Left lung (tissue), 14 donors: ENCODE measurements around the gene HABP4. TPM values are rescaled to one million over a fixed set of nuclear protein-coding genes. Genes with fewer than 3 reads are reported as not detected.

Experiments
- ATAC-seq: fragments of 200-7000 bp; cut with Tn5 transposase; one replicate; pipeline ENCODE4 v1.9.1; 2020; ENCODE audit warnings: moderate library complexity
- DNase-seq, 4 donors: peaks; one replicate each; pipeline ENCODE4 v3.0.0-alpha.2; 2013 to 2020
- H3K27ac ChIP-seq, 2 donors: fragments of 200-600 bp; sonication (generic) in 1 of 2; one replicate each; pipeline versions ENCODE4 v1.5.0 to v1.8.0; 2020 to 2021
- H3K27me3 ChIP-seq, 2 donors: fragments of 200-600 bp; sonication (generic) in 1 of 2; one replicate each; pipeline versions ENCODE4 v1.5.0 to v1.8.0; 2020 to 2021
- H3K36me3 ChIP-seq, 2 donors: fragments of 200-600 bp; sonication (generic) in 1 of 2; one replicate each; pipeline versions ENCODE4 v1.5.0 to v1.8.0; 2020 to 2021
- H3K4me1 ChIP-seq, 2 donors: fragments of 200-600 bp; one replicate each; pipeline ENCODE4 v1.8.0; 2021
- H3K4me3 ChIP-seq, 2 donors: fragments of 200-600 bp; sonication (generic) in 1 of 2; one replicate each; pipeline versions ENCODE4 v1.5.0 to v1.8.0; 2020 to 2021; ENCODE audit warnings: mild to moderate bottlenecking in 1 of 2
- H3K9me3 ChIP-seq, 2 donors: fragments of 200-600 bp; sonication (generic) in 1 of 2; one replicate each; pipeline versions ENCODE4 v1.5.0 to v1.8.0; 2020 to 2021
- CTCF ChIP-seq, 2 donors: fragments of 200-600 bp; sonication (generic) in 1 of 2; IDR thresholded peaks; one replicate each; pipeline versions ENCODE4 v1.5.0 to v1.8.0; 2021; ENCODE audit warnings: antibody characterized with exemption in 2 of 2
- intact Hi-C, 2 donors: fragments of 100-400 bp; cut with DNase I; formaldehyde crosslinking; loops; one replicate each; pipeline versions ENCODE4 v1.11.2 to v1.14.2; 2022
- long read RNA-seq, 12 donors: library from polyadenylated mRNA in 2 of 12; unstranded in 2 of 12; transcript quantifications; one replicate each; pipeline ENCODE4 v2.0.0 and lab custom pipeline, GENCODE V29; 2019 to 2026
- polyA plus RNA-seq, 6 donors: library from polyadenylated mRNA; unstranded; fragments of 120-200 nt; gene quantifications; one replicate each; pipeline ENCODE4 v1.2.1, GENCODE V29; 2013; ENCODE audit not compliant: insufficient read length in 6 of 6
- total RNA-seq, 2 donors: library from RNA; stranded (reverse); fragmentation: NEBNext Ultra II Directional; extraction: Animal tissue kit (Norgen Biotek cat#: 25700); gene quantifications; one replicate each; pipeline ENCODE4 v1.2.1, GENCODE V29; 2021
- donor health status: DM: no; HTN: yes; CAD: no.
- donor health status: DM: no; HTN: no; CAD: no.

The HABP4 gene, protein sequence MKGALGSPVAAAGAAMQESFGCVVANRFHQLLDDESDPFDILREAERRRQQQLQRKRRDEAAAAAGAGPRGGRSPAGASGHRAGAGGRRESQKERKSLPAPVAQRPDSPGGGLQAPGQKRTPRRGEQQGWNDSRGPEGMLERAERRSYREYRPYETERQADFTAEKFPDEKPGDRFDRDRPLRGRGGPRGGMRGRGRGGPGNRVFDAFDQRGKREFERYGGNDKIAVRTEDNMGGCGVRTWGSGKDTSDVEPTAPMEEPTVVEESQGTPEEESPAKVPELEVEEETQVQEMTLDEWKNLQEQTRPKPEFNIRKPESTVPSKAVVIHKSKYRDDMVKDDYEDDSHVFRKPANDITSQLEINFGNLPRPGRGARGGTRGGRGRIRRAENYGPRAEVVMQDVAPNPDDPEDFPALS
- total RNA-seq (10 to 100 TPM in 1 of 2 donors, 1 to 10 TPM in 1; 8.0 to 17.1 TPM), polyA plus RNA-seq (10 to 100 TPM in 3 of 6 donors, 1 to 10 TPM in 3; 8.9 to 12.4 (median 9.9) TPM)
- long read RNA-seq, donor 1, transcript HABP4-201 (8 exons, 2,615 nt) = major isoform, 9 of 16 reads
- long read RNA-seq, donor 1, partial matches to known transcripts = 5 of 16 reads
- long read RNA-seq, donor 1, other reads (novel, unspliced or antisense) = 0 of 16 reads
- long read RNA-seq, donor 2, transcript HABP4-201 (8 exons, 2,615 nt) = major isoform, 8 of 9 reads
- long read RNA-seq, donor 2, partial matches to known transcripts = 0 of 9 reads
- long read RNA-seq, donor 2, other reads (novel, unspliced or antisense) = 0 of 9 reads
- long read RNA-seq, donor 3, transcript HABP4-201 (8 exons, 2,615 nt) = major isoform, 5 of 13 reads
- long read RNA-seq, donor 3, partial matches to known transcripts = 6 of 13 reads
- long read RNA-seq, donor 3, other reads (novel, unspliced or antisense) = 0 of 13 reads
- long read RNA-seq, donor 4, partial matches to known transcripts = 1 of 1 reads
- long read RNA-seq, donor 4, other reads (novel, unspliced or antisense) = 0 of 1 reads
- long read RNA-seq, donor 5, transcript HABP4-201 (8 exons, 2,615 nt) = major isoform, 5 of 5 reads
- long read RNA-seq, donor 5, partial matches to known transcripts = 0 of 5 reads
- long read RNA-seq, donor 5, other reads (novel, unspliced or antisense) = 0 of 5 reads
- long read RNA-seq, donor 6, partial matches to known transcripts = 0 of 1 reads
- long read RNA-seq, donor 6, other reads (novel, unspliced or antisense) = 0 of 1 reads
- long read RNA-seq, donor 7, partial matches to known transcripts = 0 of 2 reads
- long read RNA-seq, donor 7, other reads (novel, unspliced or antisense) = 0 of 2 reads
- long read RNA-seq, donor 8, transcript HABP4-201 (8 exons, 2,615 nt) = major isoform, 9 of 10 reads
- long read RNA-seq, donor 8, partial matches to known transcripts = 0 of 10 reads
- long read RNA-seq, donor 8, other reads (novel, unspliced or antisense) = 0 of 10 reads
- long read RNA-seq, donor 9 = 0 reads
- long read RNA-seq, donor 10, partial matches to known transcripts = 0 of 2 reads
- long read RNA-seq, donor 10, other reads (novel, unspliced or antisense) = 1 of 2 reads
- long read RNA-seq, donor 11, transcript HABP4-201 (8 exons, 2,615 nt) = major isoform, 13 of 64 reads
- long read RNA-seq, donor 11, partial matches to known transcripts = 49 of 64 reads
- long read RNA-seq, donor 11, other reads (novel, unspliced or antisense) = 0 of 64 reads
- long read RNA-seq, donor 12, partial matches to known transcripts = 0 of 3 reads
- long read RNA-seq, donor 12, other reads (novel, unspliced or antisense) = 0 of 3 reads

DNA sequence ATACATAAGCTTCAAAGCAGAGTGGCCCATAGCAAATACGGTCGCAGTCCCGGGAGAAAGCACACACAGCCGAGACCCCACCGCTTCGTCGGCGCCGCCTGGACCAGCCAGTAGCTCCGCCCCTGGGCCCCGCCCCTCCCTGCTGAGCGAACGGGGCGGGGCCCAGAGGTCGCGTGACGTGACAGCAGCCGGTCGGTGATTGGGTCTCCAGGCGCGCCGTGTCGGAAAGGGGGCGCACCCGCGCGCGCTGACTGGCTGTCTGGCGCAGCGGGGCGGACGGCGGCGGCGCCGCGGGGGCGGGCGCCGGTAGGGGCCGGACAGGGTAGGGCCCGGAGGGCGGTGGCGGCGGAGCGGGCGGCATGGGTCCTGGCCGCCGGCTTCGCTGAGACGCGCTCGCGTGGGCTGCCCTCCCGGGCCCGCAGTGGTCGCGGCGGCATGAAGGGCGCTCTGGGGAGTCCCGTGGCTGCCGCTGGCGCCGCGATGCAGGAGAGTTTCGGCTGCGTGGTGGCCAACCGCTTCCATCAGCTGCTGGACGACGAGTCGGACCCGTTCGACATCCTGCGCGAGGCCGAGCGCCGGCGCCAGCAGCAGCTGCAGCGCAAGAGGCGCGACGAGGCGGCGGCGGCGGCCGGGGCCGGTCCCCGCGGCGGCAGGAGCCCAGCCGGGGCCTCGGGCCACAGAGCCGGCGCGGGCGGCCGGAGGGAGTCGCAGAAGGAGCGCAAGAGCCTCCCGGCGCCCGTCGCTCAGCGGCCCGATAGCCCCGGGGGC lies at the start of gene HABP4:
TSS of gene HABP4 (plus strand) at position 325 of the 768 bp plus-strand sequence. CDS start at position 436, 111 bp downstream.
- H3K27ac ChIP-seq = peak within 1 kb of the TSS; percentile 45 to 60
- peak within 1 kb of the TSS; percentile 51 to 63 for H3K4me3 ChIP-seq
- H3K4me1 ChIP-seq = peaks cover 5 to 25% of the 10 kb centered on the region in 2 donors
- TF ChIP-seq CTCF (IDR thresholded peaks at IDR 0.05) = no peak
- ATAC-seq (peak; percentile 98), DNase-seq (peak; percentile 91 to 97 (median 96))
- intact Hi-C loops = no loop called here
- H3K27me3 ChIP-seq = peaks cover 0 to 49% of the 10 kb centered on the region in 2 donors
- no peaks in the 10 kb centered on the region for H3K36me3 ChIP-seq
- H3K9me3 ChIP-seq = no peaks in the 10 kb centered on the region

- ATAC-seq = no peak
- H3K27me3 ChIP-seq = no peaks in the 10 kb centered on the region
- no peak overlapping the region for H3K27ac ChIP-seq
- no peaks in the 10 kb centered on the region for H3K36me3 ChIP-seq
- H3K4me3 ChIP-seq = no peak overlapping the region
- no peak for TF ChIP-seq CTCF (IDR thresholded peaks at IDR 0.05)
- DNase-seq = no peak
- H3K4me1 ChIP-seq = peaks cover 0 to 13% of the 10 kb centered on the region in 2 donors
- intact Hi-C loops = no loop called here
- H3K9me3 ChIP-seq = no peaks in the 10 kb centered on the region
These were observed 41.3 kb upstream of the HABP4 start for GRCh38 chr9:96408409-96409280.

- ATAC-seq (no peak), DNase-seq (no peak)
- Histone ChIP-seq H3K27ac (no peak overlapping the region), H3K9me3 (no peaks in the 10 kb centered on the region), H3K27me3 (no peaks in the 10 kb centered on the region), H3K4me3 (no peak overlapping the region), H3K4me1 (peaks cover 1 to 24% of the 10 kb centered on the region in 2 donors), H3K36me3 (no peaks in the 10 kb centered on the region)
- intact Hi-C loops = no loop called here
- no peak for TF ChIP-seq CTCF (IDR thresholded peaks at IDR 0.05)
These were observed 38.7 kb upstream of the HABP4 start for GRCh38 chr9:96411129-96411838.
